HG03045 (cell line): ENCODE results near the gene HOXA11.

Experiments
- ATAC-seq: cut with Tn5 transposase; IDR thresholded peaks from one replicate; pipeline ENCODE4 v1.9.1; 2021; ENCODE audit warnings: mild to moderate bottlenecking, moderate library complexity; ENCODE audit not compliant: unreplicated experiment

HOXA11 gene

GRCh38 chr7:27138472-27138871 is 46.6 kb downstream of the HOXA11 start:
- no peak for ATAC-seq

- ATAC-seq, result no peak
Observed at GRCh38 chr7:27137640-27138315, 47.3 kb downstream of the HOXA11 start.

GRCh38 chr7:27134392-27134791 is 50.6 kb downstream of the HOXA11 start:
- no peak for ATAC-seq

GRCh38 chr7:27133409-27134231 is 51.4 kb downstream of the HOXA11 start:
- no peak for ATAC-seq

DNA sequence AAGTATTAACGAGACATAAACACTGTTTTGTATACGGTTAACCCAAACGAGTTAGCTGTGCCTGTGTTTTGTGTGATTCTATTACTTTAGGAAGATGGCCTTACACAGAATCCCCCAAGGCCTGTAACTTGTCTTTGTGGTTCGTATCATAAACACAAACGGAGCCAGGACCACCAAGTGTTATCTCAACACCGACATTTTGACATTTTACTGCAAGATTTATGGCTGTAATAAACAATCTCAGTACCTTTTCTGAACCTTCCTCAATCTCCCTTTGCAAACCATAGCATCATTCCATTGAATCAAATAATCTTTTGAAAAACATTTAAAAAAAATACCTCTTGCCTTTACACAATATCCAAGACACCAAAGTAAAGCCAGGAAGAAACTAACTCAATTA is 52.1 kb downstream of the HOXA11 start:
- no peak for ATAC-seq

GRCh38 chr7:27132214-27132613 is 52.8 kb downstream of the HOXA11 start:
- ATAC-seq, result no peak

- no peak for ATAC-seq
Observed at GRCh38 chr7:27131390-27131819, 53.6 kb downstream of the HOXA11 start.
